ENCODE measurements around the gene CELF1. TPM values are rescaled to one million over a fixed set of nuclear protein-coding genes. Genes with fewer than 3 reads are reported as not detected.

CELF1 gene
- total and polyA plus RNA-seq, 2 of the 4 experiments (the other 2 are of a cell fraction) = 63.3 to 135 TPM

GRCh38 chr11:47447906-47448305 is 105.0 kb downstream of the CELF1 start:
- BruUV-seq (replicated peaks) = no TSS peak
- H4K91ac ChIP-seq (ENCODE audit: insufficient read depth, low read depth, low read length) = no peak overlapping the region
- DNase-seq (no peak), ATAC-seq (ENCODE audit: low read depth) (no peak)
- H3K9me1 ChIP-seq (ENCODE audit: insufficient read depth, low read length) = no peaks in the 10 kb centered on the region
- in situ Hi-C loops (cut with MboI; ENCODE audit: low sequenced_read_pairs) (no loop called here), intact Hi-C loops (cut with micrococcal nuclease) (no loop called here), dilution Hi-C loops (cut with HindIII; ENCODE audit: low sequenced_read_pairs, unreplicated experiment) (no loop called here)
- H4K5ac ChIP-seq (ENCODE audit: low read depth, low read length) = no peak overlapping the region
- no peak overlapping the region for H4K8ac ChIP-seq (ENCODE audit: low read depth in 2 of 2, low read length in 2 of 2)
- H3K4me3 ChIP-seq (ENCODE audit: insufficient read depth, low read depth, low read length) = no peak overlapping the region
- no peak overlapping the region for H3K4ac ChIP-seq (ENCODE audit: low read depth, low read length)
- no peak overlapping the region for H2AK9ac ChIP-seq (replicated peaks; ENCODE audit: low read depth, low read length, poor library complexity)
- no peak overlapping the region for H2BK15ac ChIP-seq (ENCODE audit: low read depth, low read length)
- no peak overlapping the region for H2BK20ac ChIP-seq (ENCODE audit: low read depth, low read length)
- H3K36me3 ChIP-seq (ENCODE audit: control insufficient read depth, insufficient read depth, low read length) = no peaks in the 10 kb centered on the region
- no peak overlapping the region for H3K23ac ChIP-seq (ENCODE audit: low read depth, low read length)
- no peaks in the 10 kb centered on the region for H3K4me1 ChIP-seq (ENCODE audit: control insufficient read depth, insufficient read depth, low read length)
- no peak overlapping the region for H2BK120ac ChIP-seq (ENCODE audit: low read depth, low read length)
- no peak overlapping the region for H3K56ac ChIP-seq (ENCODE audit: extremely low read depth, insufficient read depth, low read length)
- ChIA-PET POLR2A (ENCODE audit: unreplicated experiment) (no interaction called here), CTCF (no interaction called here)
- H3K79me1 ChIP-seq (ENCODE audit: low read depth in 1 of 2, low read length in 2 of 2) = no peaks in the 10 kb centered on the region
- no peaks in the 10 kb centered on the region for H3K9me3 ChIP-seq (ENCODE audit: control insufficient read depth, insufficient read depth, low read length)
- H3K9ac ChIP-seq (ENCODE audit: low read depth, low read length) = no peak overlapping the region
- no peak overlapping the region for H2BK5ac ChIP-seq (ENCODE audit: low read depth, low read length, poor library complexity, severe bottlenecking)
- WGBS, 2 experiments (ENCODE audit: extremely low coverage in 2 of 2, insufficient read length in 1 of 2) = 100% methylated on average over 2 of the region's 12 CpGs; no CpG with 5 or more reads in 1 of the 2 experiments
- TF ChIP-seq FOS (IDR thresholded peaks at IDR 0.05; ENCODE audit: low read depth, low read length) (no peak), BHLHE40 (IDR thresholded peaks at IDR 0.05; ENCODE audit: low read depth, low read length) (no peak), ELK1 (IDR thresholded peaks at IDR 0.05; ENCODE audit: borderline replicate concordance, low read depth, low read length) (no peak)
- no peak overlapping the region for H2AFZ ChIP-seq (replicated peaks; ENCODE audit: low read length, poor library complexity)
- H4K20me1 ChIP-seq (ENCODE audit: insufficient read depth, low read length) = no peaks in the 10 kb centered on the region
- H3K4me2 ChIP-seq (ENCODE audit: low read depth, low read length) = no peak overlapping the region
- H2AK5ac ChIP-seq (ENCODE audit: low read depth, low read length) = no peak overlapping the region
- no peak overlapping the region for H3K14ac ChIP-seq (replicated peaks; ENCODE audit: low read depth, low read length)
- no peak overlapping the region for H3K27ac ChIP-seq (ENCODE audit: insufficient read depth, low read length)
- H3K27me3 ChIP-seq (ENCODE audit: control insufficient read depth, insufficient read depth, low read length) = no peaks in the 10 kb centered on the region
- H3K18ac ChIP-seq (ENCODE audit: low read depth, low read length) = no peak overlapping the region

Measured in IMR-90 (cell line).